MM.1S (cell line): ENCODE measurements around the gene PYGB.

ENCODE experiments used
- DNase-seq: peaks from one replicate; pipeline ENCODE4 v3.0.0-alpha.2; 2015
- H2AFZ ChIP-seq: fragments of 300-600 bp; sonication (generic); 2 replicates; pipeline ENCODE4 v1.6.0; 2016; ENCODE audit warnings: antibody characterized with exemption, low read length
- H3F3A ChIP-seq: fragments of 300-600 bp; sonication (generic); 2 replicates; pipeline ENCODE4 v1.6.1; 2016; ENCODE audit warnings: mild to moderate bottlenecking, antibody characterized with exemption, low read length, moderate library complexity, mixed read lengths; ENCODE audit not compliant: insufficient read depth
- H3K27ac ChIP-seq: fragments of 300-600 bp; sonication (generic); 2 replicates; pipeline ENCODE4 v1.5.1; 2016; ENCODE audit warnings: mild to moderate bottlenecking, low read length
- H3K27me3 ChIP-seq: fragments of 300-600 bp; sonication (generic); replicated peaks from 2 replicates; pipeline ENCODE4 v1.6.0; 2016; ENCODE audit warnings: low read length; ENCODE audit not compliant: insufficient read depth
- H3K36me3 ChIP-seq: fragments of 300-600 bp; sonication (generic); replicated peaks from 2 replicates; pipeline ENCODE4 v1.6.1; 2016; ENCODE audit warnings: mild to moderate bottlenecking, low read length, mixed read lengths; ENCODE audit not compliant: insufficient read depth
- H3K4me1 ChIP-seq: fragments of 300-600 bp; sonication (generic); 2 replicates; pipeline ENCODE4 v1.6.1; 2016; ENCODE audit warnings: low read length, mixed read lengths
- H3K4me2 ChIP-seq: fragments of 300-600 bp; sonication (generic); 2 replicates; pipeline ENCODE4 v1.6.0; 2016; ENCODE audit warnings: low read depth, low read length
- H3K4me3 ChIP-seq: fragments of 300-600 bp; sonication (generic); 2 replicates; pipeline ENCODE4 v1.5.1; 2016; ENCODE audit warnings: low read length, mixed read lengths
- H3K79me2 ChIP-seq: fragments of 300-600 bp; sonication (generic); 2 replicates; pipeline ENCODE4 v1.6.1; 2016; ENCODE audit warnings: mixed run types, low read length, mixed read lengths
- H3K9ac ChIP-seq: fragments of 300-600 bp; sonication (generic); 2 replicates; pipeline ENCODE4 v1.6.1; 2016; ENCODE audit warnings: low read length, mixed read lengths
- H3K9me2 ChIP-seq: fragments of 300-600 bp; sonication (generic); replicated peaks from 2 replicates; pipeline ENCODE4 v1.6.1; 2016; ENCODE audit warnings: mild to moderate bottlenecking, low read length, mixed read lengths; ENCODE audit not compliant: insufficient read depth
- H3K9me3 ChIP-seq: fragments of 300-600 bp; sonication (generic); replicated peaks from 2 replicates; pipeline ENCODE4 v1.6.1; 2016; ENCODE audit warnings: mild to moderate bottlenecking, low read length, mixed read lengths; ENCODE audit not compliant: insufficient read depth
- H4K20me1 ChIP-seq: fragments of 300-600 bp; sonication (generic); 2 replicates; pipeline ENCODE4 v1.6.1; 2016; ENCODE audit warnings: mild to moderate bottlenecking, low read length, moderate library complexity, mixed read lengths; ENCODE audit not compliant: insufficient read depth
- EZH2 ChIP-seq: fragments of 300-600 bp; sonication (generic); optimal IDR thresholded peaks from 2 replicates; pipeline ENCODE3; 2017; ENCODE audit warnings: low read depth, mild to moderate bottlenecking, antibody characterized with exemption, low read length, mixed read lengths
- EZH2phosphoT487 ChIP-seq: fragments of 300-600 bp; sonication (generic); IDR thresholded peaks from 2 replicates; pipeline ENCODE4 v1.6.1; 2018; ENCODE audit warnings: antibody characterized with exemption, low read length
- TF ChIP-seq, protein P1 (sequence below): fragments of 300-600 bp; sonication (generic); IDR thresholded peaks from 2 replicates; pipeline ENCODE4 v1.5.1; 2016; ENCODE audit warnings: antibody characterized with exemption, low read length, mixed read lengths

The PYGB gene

DNA sequence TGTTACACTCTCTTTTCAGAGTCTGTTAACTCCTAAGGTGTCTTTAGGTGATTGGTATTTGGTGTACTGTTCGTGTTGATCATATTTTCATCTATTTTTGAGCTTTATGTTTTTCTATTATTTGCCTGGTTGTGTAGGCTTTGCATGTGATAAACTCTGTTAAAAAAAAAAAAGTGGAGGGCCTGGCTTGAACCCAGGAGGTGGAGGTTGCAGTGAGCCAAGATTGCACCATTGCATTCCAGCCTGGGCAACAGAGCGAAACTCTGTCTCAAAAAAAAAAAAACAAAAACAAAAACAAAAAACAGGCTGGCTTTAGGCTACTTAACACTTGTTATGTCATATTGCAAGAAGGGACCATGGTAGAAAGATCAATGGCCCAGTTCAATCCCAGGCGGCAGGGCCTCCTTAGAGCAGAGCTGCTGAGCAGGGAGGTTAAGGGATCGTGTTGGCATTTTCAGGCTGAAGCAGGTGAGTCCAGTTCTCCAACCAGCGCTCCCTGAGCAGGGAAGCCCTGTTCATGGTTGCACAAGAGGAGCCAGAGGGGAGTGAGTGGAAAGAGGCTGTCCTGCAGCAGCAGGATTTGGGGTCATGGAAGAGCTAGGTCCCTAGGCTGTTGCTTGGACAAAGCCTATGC lies 8.5 kb downstream of the PYGB start:
- Histone ChIP-seq H3F3A (no peaks in the 10 kb centered on the region), H3K4me3 (no peak overlapping the region), H3K27ac (no peak overlapping the region), H3K9ac (no peak overlapping the region), H3K4me1 (no peaks in the 10 kb centered on the region), H3K36me3 (peaks cover 10% of the 10 kb centered on the region), H3K9me3 (no peaks in the 10 kb centered on the region), H3K4me2 (no peak overlapping the region), H3K79me2 (peaks cover 82% of the 10 kb centered on the region), H3K27me3 (no peaks in the 10 kb centered on the region), H4K20me1 (no peaks in the 10 kb centered on the region), H3K9me2 (no peaks in the 10 kb centered on the region), H2AFZ (no peak overlapping the region)
- DNase-seq: no peak
- no peak for TF ChIP-seq EZH2
- TF ChIP-seq EZH2phosphoT487: no peak
- TF ChIP-seq, protein P1, sequence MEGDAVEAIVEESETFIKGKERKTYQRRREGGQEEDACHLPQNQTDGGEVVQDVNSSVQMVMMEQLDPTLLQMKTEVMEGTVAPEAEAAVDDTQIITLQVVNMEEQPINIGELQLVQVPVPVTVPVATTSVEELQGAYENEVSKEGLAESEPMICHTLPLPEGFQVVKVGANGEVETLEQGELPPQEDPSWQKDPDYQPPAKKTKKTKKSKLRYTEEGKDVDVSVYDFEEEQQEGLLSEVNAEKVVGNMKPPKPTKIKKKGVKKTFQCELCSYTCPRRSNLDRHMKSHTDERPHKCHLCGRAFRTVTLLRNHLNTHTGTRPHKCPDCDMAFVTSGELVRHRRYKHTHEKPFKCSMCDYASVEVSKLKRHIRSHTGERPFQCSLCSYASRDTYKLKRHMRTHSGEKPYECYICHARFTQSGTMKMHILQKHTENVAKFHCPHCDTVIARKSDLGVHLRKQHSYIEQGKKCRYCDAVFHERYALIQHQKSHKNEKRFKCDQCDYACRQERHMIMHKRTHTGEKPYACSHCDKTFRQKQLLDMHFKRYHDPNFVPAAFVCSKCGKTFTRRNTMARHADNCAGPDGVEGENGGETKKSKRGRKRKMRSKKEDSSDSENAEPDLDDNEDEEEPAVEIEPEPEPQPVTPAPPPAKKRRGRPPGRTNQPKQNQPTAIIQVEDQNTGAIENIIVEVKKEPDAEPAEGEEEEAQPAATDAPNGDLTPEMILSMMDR: no peak

DNA sequence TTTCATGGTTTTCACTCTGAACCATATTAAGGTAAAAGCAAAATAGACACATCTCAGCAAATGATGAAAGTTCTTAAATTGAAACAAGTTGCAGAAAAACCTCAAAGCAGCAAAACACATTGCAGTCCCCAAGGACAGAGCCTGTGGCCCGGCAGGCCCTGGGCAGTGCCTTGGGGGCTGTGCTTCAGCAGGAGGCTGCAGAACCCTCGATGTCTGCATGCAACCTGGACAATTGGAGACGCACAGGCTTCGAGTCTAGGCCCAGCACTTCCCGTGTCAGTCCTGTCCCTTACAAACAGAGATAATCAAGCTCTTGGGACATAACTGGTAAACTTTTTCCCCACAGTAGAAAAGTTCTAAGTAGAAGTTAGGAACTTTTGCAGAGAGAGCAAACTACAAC lies 9.2 kb downstream of the PYGB start:
- Histone ChIP-seq H3K4me3 (no peak overlapping the region), H4K20me1 (no peaks in the 10 kb centered on the region), H3K9me2 (no peaks in the 10 kb centered on the region), H2AFZ (no peak overlapping the region), H3K9me3 (no peaks in the 10 kb centered on the region), H3K27ac (no peak overlapping the region), H3K4me1 (no peaks in the 10 kb centered on the region), H3K4me2 (no peak overlapping the region), H3K9ac (no peak overlapping the region), H3F3A (no peaks in the 10 kb centered on the region), H3K79me2 (peaks cover 74% of the 10 kb centered on the region), H3K27me3 (no peaks in the 10 kb centered on the region), H3K36me3 (peaks cover 10% of the 10 kb centered on the region)
- DNase-seq: no peak
- no peak for TF ChIP-seq EZH2phosphoT487
- TF ChIP-seq, protein P1: no peak
- no peak for TF ChIP-seq EZH2

DNA sequence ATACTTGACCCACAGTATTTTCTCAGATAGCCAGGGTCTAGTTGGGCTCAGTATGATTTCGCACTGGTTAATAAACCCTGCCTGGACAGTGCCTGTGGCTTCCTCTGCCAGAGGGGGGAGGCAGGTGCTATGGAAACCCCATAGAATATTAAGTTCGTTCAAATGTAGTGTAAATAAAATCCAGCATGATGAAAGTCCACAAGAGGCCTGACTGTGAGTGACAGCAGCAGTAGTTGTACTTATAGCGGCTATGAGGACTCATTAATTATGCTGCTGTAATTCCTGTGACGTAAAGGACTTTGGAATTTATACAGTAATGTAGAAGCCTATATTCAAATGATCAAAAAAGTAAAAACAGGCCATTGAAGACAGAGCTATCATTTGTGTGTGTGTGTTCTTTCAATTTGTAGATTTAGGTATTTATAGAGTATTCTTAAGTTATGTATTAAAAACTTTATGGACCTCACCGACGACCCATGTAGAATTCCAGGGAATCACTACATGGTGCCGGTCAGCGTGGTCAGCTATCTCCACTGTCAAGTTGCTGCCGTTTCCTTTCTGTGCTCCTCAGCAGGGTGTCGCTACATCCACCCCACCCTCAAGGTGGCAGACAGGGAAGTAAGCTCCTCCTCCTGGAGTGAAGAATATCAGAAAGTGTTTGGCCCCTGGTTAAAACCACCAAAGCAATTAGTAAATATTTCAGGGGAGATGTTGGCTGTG lies 10.0 kb downstream of the PYGB start:
- no peak overlapping the region for H3K4me3 ChIP-seq
- no peaks in the 10 kb centered on the region for H3K4me1 ChIP-seq
- no peaks in the 10 kb centered on the region for H3K27me3 ChIP-seq
- H3K9me2 ChIP-seq: no peaks in the 10 kb centered on the region
- TF ChIP-seq EZH2 (no peak), EZH2phosphoT487 (no peak)
- TF ChIP-seq, protein P1: no peak
- no peaks in the 10 kb centered on the region for H4K20me1 ChIP-seq
- no peak overlapping the region for H3K4me2 ChIP-seq
- no peak overlapping the region for H3K9ac ChIP-seq
- H2AFZ ChIP-seq: no peak overlapping the region
- H3K79me2 ChIP-seq: peaks cover 66% of the 10 kb centered on the region
- H3K9me3 ChIP-seq: no peaks in the 10 kb centered on the region
- H3F3A ChIP-seq: no peaks in the 10 kb centered on the region
- no peak for DNase-seq
- peaks cover 10% of the 10 kb centered on the region for H3K36me3 ChIP-seq
- H3K27ac ChIP-seq: no peak overlapping the region
